A673 (cell line): ENCODE data around the gene ENTR1.

Experiments
- CTCF ChIP-seq: fragments of 300-800, 200-600 bp; sonication (generic); conservative IDR thresholded peaks from 2 replicates; pipeline ENCODE4 v1.5.1; 2017; ENCODE audit warnings: low read depth, mild to moderate bottlenecking, antibody characterized with exemption, low read length, moderate library complexity, mixed read lengths
- EZH2 ChIP-seq: fragments of 200-600 bp; sonication (generic); IDR thresholded peaks from 2 replicates; pipeline ENCODE4 v1.6.1; 2017; ENCODE audit warnings: borderline replicate concordance, low read depth, mild to moderate bottlenecking, mixed read lengths, antibody characterized with exemption, low read length; ENCODE audit not compliant: poor library complexity, severe bottlenecking

- TF ChIP-seq CTCF = no peak
- no peak for TF ChIP-seq EZH2
Observed at GRCh38 chr9:136357202-136357725, 53.1 kb downstream of the ENTR1 start.
